HG03039 (cell line): ENCODE results near the gene BICC1.

Experiments used
- ATAC-seq: cut with Tn5 transposase; IDR thresholded peaks from one replicate; pipeline ENCODE4 v1.9.1; 2021; ENCODE audit warnings: mild to moderate bottlenecking, moderate library complexity; ENCODE audit not compliant: unreplicated experiment

The BICC1 gene

GRCh38 chr10:58807629-58808022, 295.0 kb downstream of the BICC1 start:
- no peak for ATAC-seq

- no peak for ATAC-seq
Measured at GRCh38 chr10:58810751-58811150, 298.1 kb downstream of the BICC1 start.

GRCh38 chr10:58813573-58813972, 300.9 kb downstream of the BICC1 start:
- ATAC-seq = no peak

- no peak for ATAC-seq
Measured at GRCh38 chr10:58817201-58817846, 304.7 kb downstream of the BICC1 start.

GRCh38 chr10:58818900-58819299, 306.2 kb downstream of the BICC1 start:
- no peak for ATAC-seq

GRCh38 chr10:58820386-58820785, 307.7 kb downstream of the BICC1 start:
- no peak for ATAC-seq

GRCh38 chr10:58820861-58821751, 308.4 kb downstream of the BICC1 start:
- ATAC-seq = no peak

GRCh38 chr10:58821752-58822056, 309.0 kb downstream of the BICC1 start:
- ATAC-seq = no peak

- no peak for ATAC-seq
Measured at GRCh38 chr10:58823983-58824382, 311.3 kb downstream of the BICC1 start.

GRCh38 chr10:58824396-58824795, 311.7 kb downstream of the BICC1 start:
- no peak for ATAC-seq

- ATAC-seq = no peak
Measured at GRCh38 chr10:58826694-58827093, 314.0 kb downstream of the BICC1 start.

- ATAC-seq = no peak
Measured at GRCh38 chr10:58827381-58827780, 314.7 kb downstream of the BICC1 start.

GRCh38 chr10:58829839-58830238, 317.2 kb downstream of the BICC1 start:
- ATAC-seq = no peak

- ATAC-seq = no peak
Measured at GRCh38 chr10:58830697-58831096, 318.0 kb downstream of the BICC1 start.

GRCh38 chr10:58833771-58834561, 321.3 kb downstream of the BICC1 start:
- ATAC-seq = no peak

GRCh38 chr10:58836176-58836700, 323.6 kb downstream of the BICC1 start:
- ATAC-seq = no peak

- ATAC-seq = no peak
Measured at GRCh38 chr10:58836991-58837575, 324.4 kb downstream of the BICC1 start.

- no peak for ATAC-seq
Measured at GRCh38 chr10:58837826-58838225, 325.2 kb downstream of the BICC1 start.

GRCh38 chr10:58838561-58839208, 326.0 kb downstream of the BICC1 start:
- ATAC-seq = no peak

- ATAC-seq = no peak
Measured at GRCh38 chr10:58839771-58840170, 327.1 kb downstream of the BICC1 start.
